ENCODE data around the gene TMED7. TPM values are rescaled to one million over a fixed set of nuclear protein-coding genes. Genes with fewer than 3 reads are reported as not detected.

The TMED7 gene
- total and polyA plus RNA-seq, 2 of the 4 experiments (the other 2 are of a cell fraction) = 75.6 to 86.7 TPM

DNA sequence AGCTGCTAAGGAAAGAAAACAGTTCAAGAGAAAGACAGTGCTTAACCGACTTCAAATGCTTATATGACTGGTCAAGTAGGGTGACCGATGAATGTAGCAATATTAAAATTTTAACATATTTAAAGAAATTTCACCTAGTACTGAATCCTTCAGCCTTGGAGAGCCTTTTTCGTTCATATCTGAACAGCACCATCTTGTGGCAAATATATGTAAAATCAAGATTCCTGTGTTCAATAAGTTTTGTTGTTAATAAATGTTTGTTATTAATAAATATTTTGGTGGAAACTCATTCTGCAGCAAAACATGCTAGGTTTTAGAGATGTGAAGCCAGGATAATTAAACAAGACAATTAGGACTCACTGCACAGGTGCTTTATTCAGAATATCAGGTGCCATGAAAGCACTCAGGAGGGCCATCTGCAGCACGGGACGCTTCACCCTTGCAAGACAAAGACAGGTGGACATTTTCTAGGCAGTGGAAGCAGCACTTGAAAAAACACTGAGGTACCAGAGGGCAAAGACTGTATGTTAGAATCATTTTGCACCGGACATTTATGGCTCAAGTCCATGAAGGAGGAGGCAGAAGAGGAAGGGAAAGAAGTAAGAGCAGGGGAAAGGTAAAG is 39.2 kb downstream of the TMED7 start:
- 94% methylated on average over 3 of the region's 6 CpGs; no CpG with 5 or more reads in 1 of the 2 experiments for WGBS, 2 experiments (ENCODE audit: extremely low coverage in 2 of 2, insufficient read length in 1 of 2)
- intact Hi-C loops (cut with micrococcal nuclease) (loop anchor here (1.0 to 5.0 kb wide), 4 partner anchors 44 to 489 kb away; no protein-coding TSS in a partner anchor), dilution Hi-C loops (cut with HindIII; ENCODE audit: low sequenced_read_pairs, unreplicated experiment) (no loop called here), in situ Hi-C loops (cut with MboI; ENCODE audit: low sequenced_read_pairs) (loop anchor here (5.0 kb wide), 1 partner anchor 274 kb away; no protein-coding TSS in a partner anchor)
- H3K9ac ChIP-seq (ENCODE audit: low read depth, low read length) = no peak overlapping the region
- H2BK5ac ChIP-seq (ENCODE audit: low read depth, low read length, poor library complexity, severe bottlenecking) = no peak overlapping the region
- no peak overlapping the region for H2AK5ac ChIP-seq (ENCODE audit: low read depth, low read length)
- H3K27ac ChIP-seq (ENCODE audit: insufficient read depth, low read length) = no peak overlapping the region
- no peak overlapping the region for H3K18ac ChIP-seq (ENCODE audit: low read depth, low read length)
- H3K9me3 ChIP-seq (ENCODE audit: control insufficient read depth, insufficient read depth, low read length) = no peaks in the 10 kb centered on the region
- no peak overlapping the region for H4K91ac ChIP-seq (ENCODE audit: insufficient read depth, low read depth, low read length)
- H3K23ac ChIP-seq (ENCODE audit: low read depth, low read length) = no peak overlapping the region
- H3K14ac ChIP-seq (replicated peaks; ENCODE audit: low read depth, low read length) = no peak overlapping the region
- H4K5ac ChIP-seq (ENCODE audit: low read depth, low read length) = peak overlapping the region; percentile 58; the same call in 1 of the 2 replicates
- no peak overlapping the region for H3K4me2 ChIP-seq (ENCODE audit: low read depth, low read length)
- no peak overlapping the region for H2BK20ac ChIP-seq (ENCODE audit: low read depth, low read length)
- peaks cover 24% of the 10 kb centered on the region for H4K20me1 ChIP-seq (ENCODE audit: insufficient read depth, low read length)
- H3K79me1 ChIP-seq (ENCODE audit: low read depth in 1 of 2, low read length in 2 of 2) = peaks cover 11 to 62% of the 10 kb centered on the region in 2 experiments
- no peak for TF ChIP-seq BHLHE40 (IDR thresholded peaks at IDR 0.05; ENCODE audit: low read depth, low read length)
- TF ChIP-seq FOS (IDR thresholded peaks at IDR 0.05; ENCODE audit: low read depth, low read length) = no peak
- no peak for TF ChIP-seq CHD1 (IDR thresholded peaks at IDR 0.05; ENCODE audit: low read depth, low read length)
- TF ChIP-seq RFX5 (IDR thresholded peaks at IDR 0.05; ENCODE audit: low read depth, low read length) = no peak
- no peak for TF ChIP-seq MXI1 (IDR thresholded peaks at IDR 0.05; ENCODE audit: borderline replicate concordance, low read depth, low read length)
- TF ChIP-seq SMC3 (IDR thresholded peaks at IDR 0.05; ENCODE audit: low read depth, low read length) = peak; percentile 91
- no peak for TF ChIP-seq POLR2A (IDR thresholded peaks at IDR 0.05; ENCODE audit: low read depth, low read length)
- TF ChIP-seq MAFK (IDR thresholded peaks at IDR 0.05; ENCODE audit: low read depth, low read length) = no peak
- TF ChIP-seq NFE2L2 (IDR thresholded peaks at IDR 0.05; ENCODE audit: low read depth, low read length) = no peak
- TF ChIP-seq RCOR1 (IDR thresholded peaks at IDR 0.05; ENCODE audit: insufficient replicate concordance, low read length) = no peak
- peak; percentile 77 for TF ChIP-seq RAD21 (IDR thresholded peaks at IDR 0.05; ENCODE audit: low read length)
- TF ChIP-seq, protein P1, sequence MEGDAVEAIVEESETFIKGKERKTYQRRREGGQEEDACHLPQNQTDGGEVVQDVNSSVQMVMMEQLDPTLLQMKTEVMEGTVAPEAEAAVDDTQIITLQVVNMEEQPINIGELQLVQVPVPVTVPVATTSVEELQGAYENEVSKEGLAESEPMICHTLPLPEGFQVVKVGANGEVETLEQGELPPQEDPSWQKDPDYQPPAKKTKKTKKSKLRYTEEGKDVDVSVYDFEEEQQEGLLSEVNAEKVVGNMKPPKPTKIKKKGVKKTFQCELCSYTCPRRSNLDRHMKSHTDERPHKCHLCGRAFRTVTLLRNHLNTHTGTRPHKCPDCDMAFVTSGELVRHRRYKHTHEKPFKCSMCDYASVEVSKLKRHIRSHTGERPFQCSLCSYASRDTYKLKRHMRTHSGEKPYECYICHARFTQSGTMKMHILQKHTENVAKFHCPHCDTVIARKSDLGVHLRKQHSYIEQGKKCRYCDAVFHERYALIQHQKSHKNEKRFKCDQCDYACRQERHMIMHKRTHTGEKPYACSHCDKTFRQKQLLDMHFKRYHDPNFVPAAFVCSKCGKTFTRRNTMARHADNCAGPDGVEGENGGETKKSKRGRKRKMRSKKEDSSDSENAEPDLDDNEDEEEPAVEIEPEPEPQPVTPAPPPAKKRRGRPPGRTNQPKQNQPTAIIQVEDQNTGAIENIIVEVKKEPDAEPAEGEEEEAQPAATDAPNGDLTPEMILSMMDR (conservative IDR thresholded peaks at IDR 0.05; ENCODE audit: low read depth, low read length) = peak; percentile 67
- ATAC-seq (ENCODE audit: low read depth) (peak; percentile 52; the same call in 1 of the 2 replicates), DNase-seq (peak; percentile 54)
- ChIA-PET CTCF (interaction anchor here (0.5 kb wide), 1 partner anchor 404 kb away, joined by 3 read pairs; no protein-coding TSS in a partner anchor), POLR2A (ENCODE audit: unreplicated experiment) (no interaction called here)
- no peak overlapping the region for H3K4me3 ChIP-seq (ENCODE audit: insufficient read depth, low read depth, low read length)
- H2AFZ ChIP-seq (replicated peaks; ENCODE audit: low read length, poor library complexity) = no peak overlapping the region
- no peaks in the 10 kb centered on the region for H3K9me1 ChIP-seq (ENCODE audit: insufficient read depth, low read length)
- H3K4ac ChIP-seq (ENCODE audit: low read depth, low read length) = no peak overlapping the region
- H3K4me1 ChIP-seq (ENCODE audit: control insufficient read depth, insufficient read depth, low read length) = peaks cover 6% of the 10 kb centered on the region
- peak overlapping the region; percentile 38; the same call in 1 of the 3 replicates for H2BK15ac ChIP-seq (ENCODE audit: low read depth, low read length)
- BruUV-seq (replicated peaks) = no TSS peak
- H2BK120ac ChIP-seq (ENCODE audit: low read depth, low read length) = no peak overlapping the region; the same call in 1 of the 2 replicates
- no peaks in the 10 kb centered on the region for H3K36me3 ChIP-seq (ENCODE audit: control insufficient read depth, insufficient read depth, low read length)
- no peak overlapping the region for H2AK9ac ChIP-seq (replicated peaks; ENCODE audit: low read depth, low read length, poor library complexity)
- H3K56ac ChIP-seq (ENCODE audit: extremely low read depth, insufficient read depth, low read length) = no peak overlapping the region
- H3K27me3 ChIP-seq (ENCODE audit: control insufficient read depth, insufficient read depth, low read length) = no peaks in the 10 kb centered on the region
- peak overlapping the region in 1 of 2 experiments; percentile 36; a peak in 1 of 4 replicates for H4K8ac ChIP-seq (ENCODE audit: low read depth in 2 of 2, low read length in 2 of 2)
